GM21737 (cell line): ENCODE results near the gene APOL2.
"Not testable (repeated sequence)": the region's sequence is repeated elsewhere in the genome, so short reads cannot be mapped to it uniquely, and the experiment has no call there.

ENCODE experiments used
- ATAC-seq: cut with Tn5 transposase; IDR thresholded peaks from one replicate; pipeline ENCODE4 v1.9.1; 2021; ENCODE audit warnings: mild to moderate bottlenecking, moderate library complexity; ENCODE audit not compliant: unreplicated experiment

The APOL2 gene

DNA sequence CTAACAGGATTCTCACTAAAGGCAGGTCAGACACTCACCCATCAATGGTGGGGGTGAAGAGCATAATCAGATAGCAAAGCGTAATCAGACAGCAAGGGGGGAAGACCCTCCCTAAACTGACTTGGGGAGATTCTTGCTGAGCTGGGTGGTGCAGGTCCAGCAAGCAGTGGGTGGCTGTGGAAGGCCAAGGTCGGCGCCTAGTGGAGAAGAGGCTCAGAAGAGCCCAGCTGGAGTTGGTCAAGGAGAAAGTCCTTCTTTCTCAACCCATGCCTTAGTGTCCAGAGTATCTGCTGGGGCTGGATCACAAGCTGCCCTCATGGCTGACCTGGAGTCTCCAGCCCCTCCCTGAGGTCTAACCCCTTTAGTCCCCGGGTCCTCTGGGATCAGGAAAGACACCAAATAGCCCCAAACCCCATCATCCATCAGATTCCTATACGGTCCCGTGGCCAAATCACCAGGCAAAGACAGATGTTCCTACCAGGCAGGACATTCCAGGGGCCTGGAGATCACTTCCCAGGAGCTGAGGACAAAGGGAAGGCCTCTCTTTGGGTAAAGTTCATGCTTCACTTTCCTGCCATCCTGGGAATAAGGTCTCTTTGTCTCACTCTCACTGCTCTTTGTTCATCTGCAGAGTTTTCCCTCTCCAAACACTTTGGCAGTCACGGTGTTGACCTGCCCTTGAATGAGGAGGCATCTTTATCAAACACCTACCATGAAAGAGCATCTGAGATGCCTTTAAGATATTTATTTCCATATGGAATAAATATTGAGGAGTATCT lies 24.7 kb upstream of the APOL2 start:
- not testable (repeated sequence) for ATAC-seq

DNA sequence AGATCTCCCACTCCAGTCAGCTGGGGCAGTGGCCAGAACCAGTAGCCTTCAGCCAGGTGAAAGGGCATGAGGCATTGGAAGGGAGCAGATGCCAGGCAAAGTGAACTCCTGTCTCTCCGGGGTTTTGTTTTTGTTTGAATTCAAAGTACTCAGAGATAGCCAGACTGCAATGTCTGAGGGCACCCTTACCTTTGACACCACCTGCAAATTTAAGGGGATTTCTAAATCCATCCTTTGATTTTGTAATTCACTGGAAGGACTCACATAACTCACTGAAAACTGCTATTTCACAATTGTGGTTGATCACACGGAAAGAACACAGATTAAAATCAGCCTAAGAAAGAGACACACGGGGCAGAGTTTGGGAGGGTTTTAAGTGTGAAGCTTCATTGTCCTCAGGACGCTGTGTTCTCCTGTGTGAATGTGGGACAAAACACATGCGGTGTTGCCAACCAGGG lies 23.9 kb upstream of the APOL2 start:
- ATAC-seq: not testable (repeated sequence)

DNA sequence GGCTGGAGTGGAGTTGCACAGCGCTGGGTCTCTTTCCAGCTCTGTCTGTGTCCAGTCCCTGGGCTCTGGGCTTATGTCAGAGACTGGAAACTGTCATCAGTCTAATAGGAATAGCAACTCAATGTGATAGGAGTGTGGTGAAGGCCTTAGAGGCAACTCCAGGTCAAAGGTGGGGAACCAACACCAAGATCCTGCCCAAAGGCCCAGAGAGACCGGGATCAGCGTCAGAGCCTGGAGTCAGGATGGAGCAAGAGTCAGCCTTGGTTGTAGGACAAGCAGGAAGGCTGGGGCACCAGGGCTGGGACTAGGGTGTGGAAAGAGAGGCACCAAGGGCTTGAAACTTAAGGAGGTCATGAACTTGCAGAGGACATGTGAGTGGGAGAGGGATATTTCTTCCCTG lies 23.0 kb upstream of the APOL2 start:
- not testable (repeated sequence) for ATAC-seq

DNA sequence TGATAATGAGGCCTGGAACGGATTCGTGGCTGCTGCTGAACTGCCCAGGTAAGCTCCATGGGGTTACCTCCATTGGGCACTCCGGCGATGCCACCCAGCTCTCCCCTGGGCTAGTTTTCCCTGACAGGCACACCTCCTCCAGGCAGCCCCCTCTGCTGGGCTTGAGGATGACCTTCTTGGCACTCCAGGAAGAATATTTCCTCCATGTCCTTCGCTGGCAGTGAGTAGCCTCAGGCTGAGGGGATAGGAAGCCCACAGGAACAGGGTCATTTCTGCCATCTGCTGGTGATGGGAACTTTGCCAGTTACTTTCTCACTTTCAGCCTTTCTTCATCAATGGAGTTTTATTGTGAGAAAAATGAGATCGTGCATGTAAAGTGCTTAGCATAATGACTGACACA lies 22.3 kb upstream of the APOL2 start:
- ATAC-seq: not testable (repeated sequence)

DNA sequence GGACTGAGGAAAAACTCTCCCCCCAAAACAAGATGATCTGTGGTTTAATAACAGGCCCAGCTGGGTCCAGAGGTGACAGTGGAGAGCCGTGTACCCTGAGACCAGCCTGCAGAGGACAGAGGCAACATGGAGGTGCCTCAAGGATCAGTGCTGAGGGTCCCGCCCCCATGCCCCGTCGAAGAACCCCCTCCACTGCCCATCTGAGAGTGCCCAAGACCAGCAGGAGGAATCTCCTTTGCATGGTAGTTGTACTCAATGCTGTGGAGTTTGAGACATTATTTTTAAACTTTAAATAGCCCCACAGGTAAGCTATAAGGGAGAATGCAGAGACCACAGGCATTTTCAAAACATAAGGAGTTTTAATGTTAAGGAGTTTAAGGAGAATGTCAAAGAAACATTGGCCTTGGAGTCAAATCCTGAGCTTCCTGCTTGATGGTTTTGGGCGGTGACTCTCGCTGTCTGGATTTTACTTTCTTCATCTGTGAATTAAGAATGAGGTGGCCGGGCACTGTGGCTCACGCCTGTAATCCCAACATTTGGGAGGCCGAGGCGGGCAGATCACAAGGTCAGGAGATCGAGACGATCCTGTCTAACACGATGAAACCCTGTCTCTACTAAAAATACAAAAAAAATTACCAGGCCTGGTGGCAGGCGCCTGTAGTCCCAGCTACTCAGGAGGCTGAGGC lies 20.4 kb upstream of the APOL2 start:
- ATAC-seq: no peak

DNA sequence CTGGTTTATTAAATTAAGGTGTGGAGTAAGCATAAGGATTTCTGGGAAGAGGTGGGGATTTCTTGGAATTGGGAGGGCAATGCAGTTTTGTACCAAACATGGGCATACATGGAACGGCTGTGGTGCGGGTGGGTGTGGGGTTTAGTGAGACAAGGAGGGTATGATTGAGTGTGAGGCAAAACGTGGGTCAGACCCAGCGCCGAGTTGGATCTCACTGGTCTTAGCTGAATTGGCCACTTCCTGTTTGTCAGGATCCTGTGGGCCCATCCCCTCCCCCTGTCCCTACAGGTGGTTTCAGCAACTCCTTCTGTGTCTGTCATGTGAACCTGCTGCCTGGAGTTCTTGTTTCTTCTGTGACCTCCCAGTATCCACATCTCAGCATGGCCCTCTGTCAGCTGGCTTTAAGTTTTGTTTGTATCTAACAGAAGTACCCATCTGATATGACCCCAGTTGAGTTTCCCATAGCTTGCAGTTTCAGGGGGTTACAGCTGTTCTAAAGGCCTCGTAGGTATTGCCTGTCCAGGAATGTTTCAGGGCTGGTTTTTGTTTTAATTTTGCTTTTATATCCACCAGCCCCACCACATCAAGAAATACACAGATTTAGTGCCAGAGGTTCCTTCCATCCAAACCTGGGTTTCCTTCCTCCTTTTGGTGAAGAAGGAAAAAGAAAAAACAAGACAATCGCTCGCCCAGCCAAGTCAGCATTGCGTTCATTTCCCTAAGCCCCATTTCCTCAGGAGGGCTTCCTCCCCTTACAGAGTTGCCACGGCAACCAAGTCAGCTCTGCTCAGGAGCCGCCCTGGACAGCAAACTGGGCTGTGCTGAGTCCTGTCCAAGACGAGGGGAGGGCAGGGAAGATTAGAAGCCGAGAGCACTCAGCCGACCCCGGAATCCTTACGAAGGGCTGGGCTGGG lies 19.6 kb upstream of the APOL2 start:
- no peak for ATAC-seq

DNA sequence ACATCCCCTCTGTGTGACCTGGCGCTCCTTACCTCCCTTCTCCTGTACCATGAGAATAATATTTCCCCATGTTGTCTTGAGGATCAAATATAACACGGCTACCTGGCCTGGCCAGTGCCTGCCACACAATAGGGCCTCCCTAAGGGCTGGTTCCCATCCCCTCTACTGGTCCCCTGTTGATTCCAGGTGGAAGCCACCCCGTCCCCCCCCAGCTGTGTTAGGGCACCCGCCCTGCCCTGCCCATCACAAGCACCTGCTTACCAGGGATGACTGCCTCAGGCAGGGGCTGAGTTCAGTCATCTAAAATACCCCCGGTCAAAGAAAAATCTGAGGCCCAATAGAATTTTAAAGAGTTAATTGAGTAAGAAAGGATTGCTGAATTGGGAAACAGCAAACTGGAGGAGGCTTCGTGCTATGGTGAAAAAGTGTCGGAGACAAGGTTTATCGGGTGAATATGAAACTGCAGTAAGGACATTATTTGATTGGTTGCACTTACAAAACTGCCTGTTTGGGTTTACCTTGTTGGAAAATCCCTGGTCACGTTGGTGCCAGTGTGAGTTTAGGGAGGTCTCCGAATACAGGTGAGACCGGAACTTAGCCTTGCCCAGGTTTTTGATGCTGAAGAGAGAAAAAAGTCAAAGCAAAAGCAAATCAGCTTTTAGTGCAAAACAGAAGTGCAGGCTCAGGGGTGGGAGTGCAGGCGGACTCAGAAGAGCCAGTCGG lies 18.8 kb upstream of the APOL2 start:
- ATAC-seq: no peak

DNA sequence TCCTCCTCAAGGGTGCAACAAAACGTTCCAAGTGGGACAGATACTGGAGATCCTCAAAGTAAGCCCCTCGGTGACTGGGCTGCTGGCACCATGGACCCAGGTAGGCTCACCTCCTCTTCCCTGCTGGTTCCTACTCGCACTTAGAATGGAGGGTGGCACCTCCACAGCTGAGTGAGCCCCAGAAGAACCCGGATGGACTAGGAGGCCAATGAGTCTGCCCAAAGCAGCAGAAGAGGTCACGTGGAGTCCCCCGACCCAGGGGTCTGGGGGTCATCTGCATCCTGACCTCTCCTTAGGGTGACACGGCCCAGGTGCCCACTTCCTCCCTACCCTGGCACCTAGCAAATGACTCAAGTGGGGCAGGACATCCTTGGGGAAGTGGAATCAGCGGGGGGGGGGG lies 18.0 kb upstream of the APOL2 start:
- no peak for ATAC-seq

DNA sequence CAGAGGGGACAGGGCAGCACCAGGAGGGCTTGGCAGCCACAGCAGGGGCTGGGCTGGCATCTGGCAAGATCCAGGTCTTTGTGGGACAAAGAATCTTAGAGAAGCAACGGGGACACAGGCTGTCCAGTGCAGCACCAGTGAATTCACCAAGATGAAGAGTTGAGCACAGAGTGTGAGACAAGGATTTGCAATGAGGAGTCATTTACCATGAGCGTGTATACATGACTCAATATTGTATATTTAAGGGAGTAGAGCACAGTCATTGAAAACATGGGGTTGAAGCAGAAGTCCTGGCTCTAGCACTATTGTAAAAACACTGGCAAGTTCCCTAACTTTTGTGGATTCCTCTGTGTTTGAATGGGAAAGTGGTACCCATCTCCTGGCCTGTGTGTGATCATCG lies 17.2 kb upstream of the APOL2 start:
- no peak for ATAC-seq

DNA sequence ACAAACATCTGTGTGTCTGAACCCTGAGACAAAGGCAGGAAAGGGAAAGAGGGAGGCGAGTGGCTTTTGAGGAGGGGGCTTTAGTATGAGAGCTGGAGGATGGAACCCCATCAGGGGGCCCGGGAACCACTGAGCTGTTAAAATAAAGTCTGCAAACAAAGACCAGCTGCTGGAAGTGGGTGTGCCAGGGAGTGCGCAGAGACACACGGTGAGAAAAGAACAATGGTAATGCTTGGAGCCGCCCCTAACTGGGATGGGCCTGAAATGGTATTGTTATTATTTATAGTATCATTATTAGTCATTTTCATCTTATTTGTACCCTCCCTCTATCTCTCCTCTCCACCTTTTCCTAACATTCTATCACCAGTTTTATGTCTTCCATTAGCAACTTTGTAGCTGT lies 16.2 kb upstream of the APOL2 start:
- not testable (repeated sequence) for ATAC-seq

DNA sequence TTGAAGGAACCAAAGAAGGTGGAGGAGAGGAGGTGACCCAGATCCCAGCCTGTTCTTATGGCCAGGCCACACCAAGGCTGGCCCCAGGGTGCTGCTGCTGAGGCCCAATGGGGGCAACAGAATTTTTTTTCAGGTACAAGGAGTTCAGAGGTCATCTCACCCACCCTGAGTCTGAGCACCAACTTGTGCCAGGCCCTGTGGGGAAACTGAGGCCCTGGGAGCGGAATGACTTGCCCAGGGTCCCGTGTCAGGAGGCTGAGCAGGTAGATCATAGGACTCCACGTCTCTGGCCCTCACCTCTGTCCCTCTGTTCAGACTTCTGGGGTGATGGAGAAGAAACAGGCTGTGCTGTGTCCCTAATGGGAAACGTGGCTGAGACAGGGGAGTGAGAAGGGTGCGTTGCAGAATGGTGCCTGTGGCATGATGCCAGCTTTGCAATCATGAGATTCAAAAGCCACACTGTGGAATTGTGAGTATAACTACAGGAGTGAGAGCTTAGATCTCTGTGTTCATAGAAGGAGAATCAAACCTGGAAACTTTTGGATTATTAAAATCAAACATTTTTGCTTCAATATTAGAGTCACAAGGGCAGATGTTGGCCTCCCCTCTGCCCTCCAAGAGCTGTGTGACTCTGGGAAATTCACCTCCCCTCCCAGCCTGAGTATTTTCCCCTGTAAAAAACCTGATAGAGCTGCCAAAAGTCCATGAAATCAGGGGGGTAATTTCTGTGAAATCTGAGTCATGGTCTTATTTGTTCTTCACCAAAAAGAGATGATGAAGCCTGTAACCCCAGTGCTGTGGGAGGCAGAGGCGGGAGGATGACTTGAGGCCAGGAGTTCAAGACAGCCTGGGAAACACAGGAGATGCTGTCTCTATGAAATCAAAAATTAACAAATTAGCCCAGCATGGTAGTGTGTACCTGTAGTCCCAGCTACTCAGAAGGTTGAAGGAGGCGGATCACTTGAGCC lies 14.5 kb upstream of the APOL2 start:
- no peak for ATAC-seq

DNA sequence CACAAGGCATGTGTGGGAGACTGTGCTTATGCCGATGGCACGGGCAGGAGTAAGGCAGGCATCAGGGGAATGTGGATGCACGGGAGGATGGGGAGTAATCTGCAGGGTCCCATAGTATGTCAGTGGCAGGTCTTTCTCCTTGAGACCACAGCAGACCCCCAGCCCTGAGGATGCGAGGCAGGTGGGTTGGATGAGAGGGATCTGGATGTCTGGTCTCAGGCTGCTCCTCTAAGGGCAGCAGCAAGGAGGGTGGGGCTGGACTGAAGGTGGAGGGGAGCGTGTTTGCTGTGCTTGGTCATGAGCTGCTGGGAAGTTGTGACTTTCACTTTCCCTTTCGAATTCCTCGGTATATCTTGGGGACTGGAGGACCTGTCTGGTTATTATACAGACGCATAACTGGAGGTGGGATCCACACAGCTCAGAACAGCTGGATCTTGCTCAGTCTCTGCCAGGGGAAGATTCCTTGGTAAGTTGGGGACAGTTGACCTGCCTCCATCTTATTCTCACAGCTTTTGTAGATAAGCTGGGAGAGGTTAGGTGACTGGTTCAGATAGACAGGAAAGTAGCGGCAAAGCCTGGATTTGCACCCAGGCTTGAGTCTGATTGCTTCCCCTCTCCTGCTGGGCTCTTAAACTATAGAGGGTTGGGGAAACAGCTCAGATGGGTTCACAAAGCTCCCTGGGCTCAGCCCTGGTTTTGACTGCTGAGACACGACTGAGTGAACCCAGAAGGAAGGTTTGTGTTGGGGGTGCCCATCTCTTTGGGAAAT lies 13.6 kb upstream of the APOL2 start, which contains the start of gene APOL1:
Gene APOL1 (plus strand): TSS at position 380 of the 769 bp plus-strand sequence. CDS start 1,823 bp downstream, outside the sequence.
- peak; percentile 68 for ATAC-seq

DNA sequence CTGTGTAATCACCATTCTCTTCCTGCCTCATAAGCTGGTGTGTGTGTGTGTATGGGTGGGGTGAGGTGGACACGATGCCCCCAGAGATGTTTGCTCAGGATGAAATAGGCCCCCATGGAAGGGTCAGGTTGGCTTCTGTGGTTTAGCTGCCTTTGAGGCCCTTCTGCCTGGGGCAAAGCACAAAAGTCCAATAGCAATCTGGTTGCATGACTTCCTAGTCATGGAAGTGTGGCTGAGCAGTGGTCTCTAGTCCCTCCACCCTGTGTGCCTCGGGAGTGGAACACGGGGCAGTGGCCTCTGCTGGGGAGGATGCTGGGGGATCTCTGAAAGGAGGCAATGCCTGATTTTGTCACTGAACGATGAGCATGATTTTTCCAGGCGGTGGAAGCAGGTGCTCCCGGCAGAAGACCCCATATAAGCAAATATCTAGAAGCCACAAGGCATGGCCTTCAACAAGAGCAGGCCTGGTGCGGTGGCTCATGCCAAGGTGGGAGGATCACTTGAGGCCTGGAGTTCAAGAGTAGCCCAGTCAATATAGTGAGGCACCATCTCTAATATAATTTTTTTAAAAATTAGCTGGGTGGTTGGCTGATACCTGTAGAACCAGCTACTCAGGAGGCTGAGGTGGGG lies 12.8 kb upstream of the APOL2 start:
- not testable (repeated sequence) for ATAC-seq

DNA sequence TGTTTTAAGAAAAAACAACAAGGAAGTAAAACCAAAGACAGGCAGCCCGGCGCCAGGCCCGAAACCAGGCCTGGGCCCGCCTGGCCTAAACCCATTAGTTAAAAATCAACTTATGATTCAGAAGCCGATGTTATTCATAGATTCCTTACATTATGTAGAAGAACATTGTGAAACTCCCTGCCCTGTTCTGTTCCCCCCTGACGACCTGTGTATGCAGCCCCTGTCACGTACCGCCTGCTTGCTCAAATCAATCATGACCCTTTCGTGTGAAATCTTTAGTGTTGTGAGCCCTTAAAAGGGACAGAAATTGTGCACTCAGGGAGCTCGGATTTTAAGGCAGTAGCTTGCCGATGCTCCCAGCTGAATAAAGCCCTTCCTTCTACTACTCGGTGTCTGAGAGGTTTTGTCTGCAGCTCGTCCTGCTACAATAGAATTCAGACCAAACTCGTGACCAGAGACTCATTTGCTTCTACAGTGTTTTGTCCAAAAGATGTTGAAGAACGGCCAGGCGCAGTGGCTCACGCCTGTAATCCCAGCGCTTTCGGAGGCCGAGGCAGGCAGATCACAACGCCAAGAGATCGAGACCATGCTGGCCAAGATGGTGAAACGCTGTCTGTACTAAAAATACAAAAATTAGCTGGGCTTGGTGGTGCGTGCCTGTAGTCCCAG lies 11.1 kb upstream of the APOL2 start:
- ATAC-seq: not testable (repeated sequence)

DNA sequence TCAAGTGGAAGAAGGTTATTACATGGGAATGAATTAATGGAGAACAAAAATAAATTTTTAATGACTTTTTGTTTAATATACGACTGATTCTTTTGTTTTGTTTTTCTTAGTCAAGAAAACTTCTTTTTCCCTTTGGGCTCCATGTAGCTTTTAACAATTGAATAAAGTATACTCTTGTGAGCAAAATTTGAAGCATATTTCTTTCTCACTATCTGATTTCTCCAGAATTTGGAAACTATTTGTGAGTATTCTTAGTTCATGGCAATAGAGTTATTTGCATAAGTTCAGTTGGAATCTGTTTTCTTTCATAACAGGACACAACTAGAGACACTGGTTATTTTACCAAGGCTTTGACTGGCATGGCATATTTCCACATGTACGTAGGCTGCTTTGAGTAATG lies 9.8 kb upstream of the APOL2 start:
- ATAC-seq: no peak

DNA sequence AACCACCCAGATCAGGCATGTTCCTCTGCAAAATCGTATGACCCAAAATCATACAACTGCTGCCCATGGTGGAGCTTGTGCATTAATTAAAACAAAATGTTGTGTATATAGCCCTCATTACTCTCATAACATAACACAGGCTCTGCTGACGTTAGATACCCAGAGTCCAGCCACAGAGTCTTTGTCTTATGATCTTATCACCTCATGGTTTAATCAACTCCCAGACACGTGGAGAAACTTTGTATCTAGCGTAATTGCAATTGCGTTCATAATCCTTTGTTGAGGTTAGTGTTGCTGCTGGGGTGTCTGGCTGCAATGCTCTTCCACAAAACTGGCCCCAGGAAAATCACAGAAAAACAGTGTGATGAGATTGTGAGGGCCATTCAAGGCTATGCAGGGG lies 8.6 kb upstream of the APOL2 start:
- ATAC-seq: no peak

DNA sequence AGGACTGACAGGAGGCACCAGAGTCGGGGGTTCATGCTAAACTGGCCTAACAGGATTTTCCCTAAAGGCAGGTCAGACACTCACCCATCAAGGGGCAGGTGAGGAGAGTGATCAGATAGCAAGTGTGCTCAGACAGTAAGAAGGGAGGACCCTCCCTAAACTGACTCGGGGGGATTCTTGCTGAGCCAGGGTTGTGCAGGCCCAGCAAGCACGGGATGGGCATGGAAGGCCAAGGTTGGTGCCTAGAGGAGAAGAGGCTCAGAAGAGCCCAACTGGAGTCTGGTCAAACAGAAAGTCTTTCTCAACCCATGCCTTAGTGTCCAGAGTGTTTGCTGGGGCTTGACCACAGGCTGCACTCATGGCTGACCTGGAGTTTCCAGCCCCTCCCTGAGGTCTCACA lies 7.4 kb upstream of the APOL2 start:
- no peak for ATAC-seq
